OCI-LY3 (cell line): Measurements from ENCODE around the gene EPS8L1.

Experiments
- H2AFZ ChIP-seq: fragments of 200-600, 300-600 bp; shearing (Covaris generic); 2 replicates; pipeline ENCODE4 v1.6.0; 2014; ENCODE audit warnings: antibody characterized with exemption, low read depth, low read length
- H3K27ac ChIP-seq: fragments of 200-600, 300-600 bp; sonication (generic); 2 replicates; pipeline ENCODE4 v1.5.1; 2014; ENCODE audit warnings: mild to moderate bottlenecking, low read length, moderate library complexity, mixed read lengths
- H3K27me3 ChIP-seq: fragments of 200-600, 300-600 bp; sonication (generic); 2 replicates; pipeline ENCODE4 v1.6.1; 2014; ENCODE audit warnings: low read depth, low read length, mixed read lengths
- H3K36me3 ChIP-seq: fragments of 200-600, 300-600 bp; sonication (generic); replicated peaks from 2 replicates; pipeline ENCODE3; 2014; ENCODE audit warnings: low read depth, low read length, mixed read lengths
- H3K4me1 ChIP-seq: fragments of 300-600, 200-600 bp; sonication (generic); 2 replicates; pipeline ENCODE4 v1.6.1; 2014; ENCODE audit warnings: low read length, mixed read lengths
- H3K4me2 ChIP-seq: fragments of 200-600, 300-600 bp; sonication (generic); 2 replicates; pipeline ENCODE4 v1.6.1; 2014; ENCODE audit warnings: low read length, mixed read lengths
- H3K4me3 ChIP-seq: fragments of 300-600, 200-600 bp; sonication (generic); 2 replicates; pipeline ENCODE4 v1.5.1; 2014; ENCODE audit warnings: antibody characterized with exemption, mild to moderate bottlenecking, low read length, moderate library complexity
- H3K79me2 ChIP-seq: fragments of 300-600, 200-600 bp; shearing (Covaris generic); 2 replicates; pipeline ENCODE4 v1.6.1; 2014; ENCODE audit warnings: mild to moderate bottlenecking, low read length, mixed read lengths
- H3K9ac ChIP-seq: fragments of 300-600, 200-600 bp; shearing (Covaris generic); 2 replicates; pipeline ENCODE4 v1.6.0; 2014; ENCODE audit warnings: mild to moderate bottlenecking, low read length, moderate library complexity
- H3K9me3 ChIP-seq: fragments of 200-600, 300-600 bp; shearing (Covaris generic); 2 replicates; pipeline ENCODE4 v1.6.1; 2014; ENCODE audit warnings: low read length, mixed read lengths; ENCODE audit not compliant: insufficient read depth
- H4K20me1 ChIP-seq: fragments of 200-600, 300-600 bp; sonication (generic); 2 replicates; pipeline ENCODE4 v1.6.1; 2016; ENCODE audit warnings: low read length, mixed read lengths; ENCODE audit not compliant: insufficient read depth
- CTCF ChIP-seq: fragments of 200-600, 300-600 bp; sonication (generic); IDR thresholded peaks from 2 replicates; pipeline ENCODE4 v1.5.1; 2014; ENCODE audit warnings: antibody characterized with exemption, low read length, low read depth
- EZH2phosphoT487 ChIP-seq: fragments of 200-600 bp; shearing (Covaris generic); IDR thresholded peaks from 2 replicates; pipeline ENCODE4 v1.6.1; 2018; ENCODE audit warnings: antibody characterized with exemption, mixed run types, low read depth

Gene EPS8L1

GRCh38 chr19:55111238-55111831 lies 35.7 kb downstream of the EPS8L1 start:
- TF ChIP-seq CTCF (no peak), EZH2phosphoT487 (no peak)
- Histone ChIP-seq H3K27me3 (no peaks in the 10 kb centered on the region), H3K9ac (no peak overlapping the region), H3K27ac (no peak overlapping the region), H3K79me2 (peaks cover 47% of the 10 kb centered on the region), H3K9me3 (no peaks in the 10 kb centered on the region), H3K36me3 (peaks cover 2% of the 10 kb centered on the region), H2AFZ (no peak overlapping the region), H3K4me1 (peaks cover 14% of the 10 kb centered on the region), H3K4me2 (no peak overlapping the region), H3K4me3 (no peak overlapping the region), H4K20me1 (peaks cover 50% of the 10 kb centered on the region)

GRCh38 chr19:55112246-55112776 lies 36.6 kb downstream of the EPS8L1 start:
- H3K4me3 ChIP-seq = no peak overlapping the region
- no peak overlapping the region for H3K4me2 ChIP-seq
- H3K79me2 ChIP-seq = peaks cover 57% of the 10 kb centered on the region
- H3K27ac ChIP-seq = no peak overlapping the region
- H3K9ac ChIP-seq = no peak overlapping the region
- H3K4me1 ChIP-seq = peaks cover 14% of the 10 kb centered on the region
- TF ChIP-seq CTCF (no peak), EZH2phosphoT487 (no peak)
- no peaks in the 10 kb centered on the region for H3K9me3 ChIP-seq
- peaks cover 2% of the 10 kb centered on the region for H3K36me3 ChIP-seq
- H4K20me1 ChIP-seq = peaks cover 52% of the 10 kb centered on the region
- no peaks in the 10 kb centered on the region for H3K27me3 ChIP-seq
- no peak overlapping the region for H2AFZ ChIP-seq

GRCh38 chr19:55112777-55113569 lies 37.3 kb downstream of the EPS8L1 start:
- Histone ChIP-seq H3K79me2 (peaks cover 57% of the 10 kb centered on the region), H3K36me3 (peaks cover 2% of the 10 kb centered on the region), H3K9ac (no peak overlapping the region)

More at GRCh38 chr19:55112777-55113569, 37.3 kb downstream of the EPS8L1 start:
- Histone ChIP-seq H2AFZ (no peak overlapping the region), H3K27me3 (no peaks in the 10 kb centered on the region), H3K27ac (no peak overlapping the region), H4K20me1 (peaks cover 52% of the 10 kb centered on the region), H3K4me1 (peaks cover 14% of the 10 kb centered on the region), H3K4me3 (no peak overlapping the region), H3K4me2 (no peak overlapping the region), H3K9me3 (no peaks in the 10 kb centered on the region)
- peak; percentile 43 for TF ChIP-seq CTCF
- TF ChIP-seq EZH2phosphoT487 = no peak
